Activated T-cell treated with anti-CD3 and anti-CD28 coated beads, Interleukin-2, amount 50 U/mL, for 72 hours (primary cell): ENCODE data around the gene GSE1. TPM values are rescaled to one million over a fixed set of nuclear protein-coding genes. Genes with fewer than 3 reads are reported as not detected.
A peak's percentile ranks its signal among the peaks of the same experiment; 100 is the strongest.

Experiments
- ATAC-seq, 2 donors: fragments of 150-1000 bp; cut with Tn5 transposase; replicated peaks in 1 of 2; 2 replicates each; pipeline ENCODE4 v1.10.0; 2021; ENCODE audit warnings: moderate library complexity in 2 of 2, mild to moderate bottlenecking in 1 of 2
- DNase-seq, 2 donors: peaks; one replicate each; pipeline ENCODE4 v3.0.0; 2021 to 2022; ENCODE audit warnings: mixed read lengths in 1 of 2
- H3K27ac Mint-ChIP-seq: one replicate; pipeline ENCODE4 v1.8.0; 2022; ENCODE audit warnings: mild to moderate bottlenecking, moderate library complexity, mixed read lengths
- H3K27me3 Mint-ChIP-seq: one replicate; pipeline ENCODE4 v1.8.0; 2022; ENCODE audit warnings: low read depth, mixed read lengths
- H3K36me3 Mint-ChIP-seq, 2 donors: one replicate each; pipeline ENCODE4 v1.8.0; 2022; ENCODE audit warnings: mixed read lengths in 2 of 2, mild to moderate bottlenecking in 1 of 2; ENCODE audit not compliant: insufficient read depth in 2 of 2
- H3K4me1 Mint-ChIP-seq: one replicate; pipeline ENCODE4 v1.8.0; 2022; ENCODE audit warnings: low read depth, mixed read lengths
- H3K4me3 Mint-ChIP-seq, 2 donors: one replicate each; pipeline ENCODE4 v1.8.0; 2022; ENCODE audit warnings: mild to moderate bottlenecking in 2 of 2, mixed read lengths in 2 of 2, moderate library complexity in 2 of 2
- H3K9me3 Mint-ChIP-seq, 2 donors: one replicate each; pipeline ENCODE4 v1.8.0; 2022; ENCODE audit warnings: mixed read lengths in 2 of 2
- total RNA-seq, 2 donors: library from RNA; stranded (reverse); gene quantifications; one replicate each; pipeline ENCODE4 v1.2.3, GENCODE V29; 2022

GSE1 gene
- total RNA-seq, 2 donors from 2014 or later: 26.7 to 30.9 TPM

- Mint-ChIP-seq H3K9me3 (no peaks in the 10 kb centered on the region), H3K4me3 (peak overlapping the region; percentile 73 to 74), H3K27ac (peak overlapping the region; percentile 26), H3K4me1 (peaks cover 51% of the 10 kb centered on the region), H3K36me3 (peaks cover 7 to 8% of the 10 kb centered on the region in 2 donors), H3K27me3 (no peaks in the 10 kb centered on the region)
- ATAC-seq (peak; percentile 61 to 67), DNase-seq (peak in 1 of 2 donors; percentile 46)
Measured at GRCh38 chr16:85570213-85570734, 42.8 kb upstream of the GSE1 start.

DNA sequence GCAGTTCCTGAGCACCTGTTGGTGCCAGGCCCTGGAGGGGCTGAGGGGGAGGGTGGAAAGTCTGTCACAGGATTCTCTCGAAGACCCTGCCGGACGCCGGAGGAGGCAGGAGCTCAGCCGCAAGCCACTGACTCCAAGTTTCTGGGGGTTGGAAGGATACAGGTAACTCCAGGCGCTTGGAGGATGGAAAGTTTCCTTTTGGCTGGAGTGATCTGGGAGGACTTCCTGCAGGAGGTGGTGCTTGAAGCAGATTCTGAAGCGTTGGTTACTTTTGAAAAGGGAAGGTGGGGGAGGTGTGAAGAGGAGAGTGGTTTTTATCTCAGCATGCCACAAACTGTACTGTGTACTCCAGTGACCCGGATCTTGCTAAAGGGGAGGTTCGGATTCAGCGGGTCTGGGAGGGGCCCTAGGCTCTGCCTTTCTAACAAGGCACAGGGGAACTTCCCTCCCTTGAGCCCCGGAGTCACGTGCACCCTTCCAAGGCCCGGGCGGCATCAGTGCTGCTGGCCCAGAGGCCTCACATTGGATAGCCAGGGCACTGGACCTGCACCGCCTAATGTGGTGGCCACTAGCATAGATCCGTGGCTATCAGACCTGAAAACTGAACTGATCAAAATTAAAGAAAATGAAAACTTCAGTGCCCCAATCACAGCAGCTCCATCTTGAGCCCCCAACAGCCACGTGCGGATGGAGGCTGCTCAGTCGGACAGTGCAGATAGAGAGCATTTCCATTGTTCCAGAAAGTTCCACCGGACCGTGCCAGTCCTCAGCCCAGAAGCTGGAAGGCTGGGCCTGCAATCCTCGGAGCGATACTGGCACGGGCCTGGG is 42.2 kb upstream of the GSE1 start:
- H3K27me3 Mint-ChIP-seq: no peaks in the 10 kb centered on the region
- peak overlapping the region; percentile 73 to 74 for H3K4me3 Mint-ChIP-seq
- DNase-seq: peak in 1 of 2 donors; percentile 18
- peaks cover 51% of the 10 kb centered on the region for H3K4me1 Mint-ChIP-seq
- ATAC-seq: peak; percentile 51 to 60
- peak overlapping the region; percentile 43 for H3K27ac Mint-ChIP-seq
- no peaks in the 10 kb centered on the region for H3K9me3 Mint-ChIP-seq
- H3K36me3 Mint-ChIP-seq: peaks cover 7 to 8% of the 10 kb centered on the region in 2 donors

- no peak for DNase-seq
- H3K4me3 Mint-ChIP-seq: peak overlapping the region; percentile 73 to 74
- no peak for ATAC-seq
Measured at GRCh38 chr16:85571563-85571812, 41.6 kb upstream of the GSE1 start.

DNA sequence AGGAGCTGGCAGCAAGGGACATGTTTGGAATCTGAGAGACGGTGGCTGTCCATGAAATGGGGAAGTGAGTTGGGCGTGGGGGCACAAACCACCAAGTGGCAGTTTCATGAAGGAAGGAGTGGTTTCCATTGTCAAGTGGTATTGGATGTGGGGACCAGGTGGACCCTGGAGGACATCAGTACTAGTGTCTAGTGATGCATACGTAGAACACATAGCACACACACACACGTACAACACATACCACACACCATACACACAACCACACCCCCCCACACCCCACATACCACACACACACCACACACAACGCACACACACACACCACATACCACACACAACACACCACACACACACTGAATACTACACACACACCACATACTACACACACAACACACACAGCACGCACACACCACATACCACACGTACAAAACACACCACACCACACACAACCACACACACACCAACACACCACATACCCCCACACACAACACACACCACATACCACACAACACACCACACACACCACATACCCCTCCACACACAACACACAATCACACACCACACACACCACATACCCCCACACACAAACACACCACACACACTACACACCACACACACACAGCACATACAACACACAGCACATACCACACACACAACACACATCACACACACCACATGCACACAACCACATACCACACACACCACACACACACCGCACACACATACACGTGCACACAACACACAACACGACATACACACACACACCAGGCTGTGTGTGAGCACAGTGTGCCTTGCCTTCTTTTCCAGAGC is 41.1 kb upstream of the GSE1 start:
- no peak for DNase-seq
- no peaks in the 10 kb centered on the region for H3K27me3 Mint-ChIP-seq
- H3K36me3 Mint-ChIP-seq: peaks cover 7 to 8% of the 10 kb centered on the region in 2 donors
- peaks cover 50% of the 10 kb centered on the region for H3K4me1 Mint-ChIP-seq
- no peak overlapping the region for H3K27ac Mint-ChIP-seq
- H3K9me3 Mint-ChIP-seq: no peaks in the 10 kb centered on the region
- peak overlapping the region in 1 of 2 donors; percentile 24 for H3K4me3 Mint-ChIP-seq
- ATAC-seq: no peak

More at GRCh38 chr16:85571563-85571812, 41.6 kb upstream of the GSE1 start:
- Mint-ChIP-seq H3K4me1 (peaks cover 51% of the 10 kb centered on the region), H3K27me3 (no peaks in the 10 kb centered on the region), H3K36me3 (peaks cover 7 to 8% of the 10 kb centered on the region in 2 donors), H3K27ac (no peak overlapping the region), H3K9me3 (no peaks in the 10 kb centered on the region)

DNA sequence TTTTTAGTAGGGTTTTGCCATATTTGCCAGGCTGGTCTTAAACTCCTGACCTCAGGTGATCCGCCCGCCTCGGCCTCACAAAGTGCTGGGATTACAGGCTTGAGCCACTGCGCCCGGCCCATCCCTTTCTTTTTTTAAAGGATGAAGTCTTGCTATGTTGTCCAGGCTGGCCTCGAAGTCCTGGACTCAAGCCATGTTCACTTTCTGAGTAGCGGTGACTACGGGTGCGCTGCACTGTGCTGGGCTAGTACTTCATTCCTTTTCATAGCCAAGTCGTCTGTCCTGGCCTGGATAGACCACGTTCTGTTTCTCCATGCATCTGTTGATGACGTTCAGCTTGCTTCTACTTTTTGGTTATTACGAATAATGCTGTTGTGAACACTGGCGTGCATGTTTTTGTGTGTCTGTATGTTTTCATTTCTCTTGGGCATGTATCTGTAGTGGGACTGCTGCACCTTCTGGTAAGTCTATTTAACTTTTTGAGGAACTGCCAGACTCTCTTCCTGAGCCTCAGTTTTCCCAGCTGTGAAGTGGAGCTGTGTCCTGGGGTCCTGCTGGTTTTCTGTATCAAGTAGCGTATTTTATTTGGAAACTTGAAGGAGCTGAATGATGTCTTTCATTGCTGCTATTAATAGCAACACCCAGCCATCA is 40.0 kb upstream of the GSE1 start:
- DNase-seq: no peak
- Mint-ChIP-seq H3K4me1 (peaks cover 38% of the 10 kb centered on the region), H3K4me3 (no peak overlapping the region), H3K36me3 (peaks cover 7% of the 10 kb centered on the region in 2 donors), H3K27me3 (no peaks in the 10 kb centered on the region), H3K9me3 (no peaks in the 10 kb centered on the region), H3K27ac (no peak overlapping the region)
- no peak for ATAC-seq

DNA sequence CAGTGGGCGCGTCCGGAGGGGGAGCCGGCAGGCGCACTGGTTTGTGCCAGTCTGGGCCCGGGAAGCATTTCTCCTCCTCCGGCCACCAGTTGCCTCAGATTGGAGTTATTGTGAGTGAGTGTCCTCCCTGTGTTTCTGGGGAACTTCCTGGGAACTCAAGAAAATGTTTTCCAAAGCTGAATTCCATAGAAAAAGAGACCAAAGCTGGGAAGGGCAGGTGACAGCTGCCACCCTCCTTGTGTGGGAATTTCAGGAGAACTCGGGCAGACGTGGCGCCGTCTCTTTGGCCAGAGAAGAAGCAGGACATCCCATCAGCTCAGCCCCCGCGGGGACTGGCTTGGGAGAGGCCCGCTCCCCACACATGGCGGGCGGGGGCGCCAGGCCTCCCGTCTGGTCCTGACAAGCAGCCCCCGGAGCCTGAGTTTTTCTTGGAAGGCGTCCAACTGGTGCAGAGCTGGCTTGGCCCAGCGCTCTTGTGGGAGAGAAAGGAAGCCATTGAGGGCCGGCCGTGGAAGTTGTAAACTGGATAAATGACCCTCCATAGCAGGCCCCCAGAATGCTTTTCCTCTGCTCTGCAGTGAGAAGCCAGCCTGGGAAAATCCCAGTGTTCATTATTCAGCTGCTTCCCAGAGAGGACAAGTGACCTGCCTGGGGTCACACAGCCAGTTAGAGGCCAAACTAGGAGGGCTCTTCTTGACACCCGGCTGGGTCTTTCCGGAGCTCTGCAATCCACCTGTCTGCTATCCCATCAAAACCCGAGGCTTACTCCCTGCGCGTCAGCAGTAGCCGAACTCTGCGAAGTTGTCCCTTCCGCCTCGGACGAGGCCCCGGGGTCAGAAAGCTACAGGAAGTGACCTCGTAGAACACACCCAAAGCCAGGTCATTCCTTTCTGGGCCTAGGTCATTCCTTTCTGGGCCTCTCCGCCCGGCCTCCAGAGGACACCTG is 39.2 kb upstream of the GSE1 start:
- ATAC-seq (no peak), DNase-seq (no peak)
- no peak overlapping the region for H3K27ac Mint-ChIP-seq
- H3K36me3 Mint-ChIP-seq: peaks cover 5 to 7% of the 10 kb centered on the region in 2 donors
- H3K27me3 Mint-ChIP-seq: no peaks in the 10 kb centered on the region
- H3K4me3 Mint-ChIP-seq: no peak overlapping the region
- peaks cover 43% of the 10 kb centered on the region for H3K4me1 Mint-ChIP-seq
- no peaks in the 10 kb centered on the region for H3K9me3 Mint-ChIP-seq

DNA sequence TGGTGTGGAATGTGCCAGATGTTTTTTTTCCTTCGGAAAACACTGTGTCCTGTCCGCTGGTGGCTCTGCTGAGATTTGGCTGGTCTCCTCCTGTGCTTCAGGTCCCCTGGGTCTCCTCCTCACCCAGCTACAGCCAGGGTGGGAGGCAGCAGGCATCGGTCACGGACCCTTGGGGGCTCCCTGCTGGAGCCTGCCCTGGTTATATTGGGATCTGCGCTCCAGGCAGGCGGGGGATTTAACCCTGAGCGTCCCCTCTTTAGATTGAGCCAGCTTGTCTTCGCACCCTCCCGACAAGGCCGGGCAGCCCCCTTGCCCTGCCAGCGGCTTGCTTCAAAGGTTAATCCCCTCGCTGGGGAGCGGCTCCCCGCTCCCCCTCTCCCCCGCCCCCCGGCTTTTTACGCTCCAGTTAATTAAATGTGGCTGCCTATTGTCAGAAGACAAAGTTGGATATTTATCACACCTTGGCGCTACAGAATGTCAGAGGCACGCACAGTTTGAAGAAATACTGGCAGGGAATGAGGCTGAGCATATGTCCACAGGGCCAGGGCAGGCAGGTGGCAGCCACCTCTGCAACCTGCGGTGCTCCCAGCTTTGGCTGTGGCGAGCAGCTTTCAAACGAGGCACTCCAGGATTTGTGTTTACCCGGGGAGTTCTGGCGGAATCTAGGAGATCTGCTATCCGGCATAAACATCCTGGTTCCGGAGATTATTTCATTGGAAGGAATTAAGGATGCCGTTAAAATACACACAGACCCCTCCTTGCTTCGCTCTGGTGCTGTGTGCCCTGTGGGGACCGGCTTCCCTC is 38.2 kb upstream of the GSE1 start:
- H3K27ac Mint-ChIP-seq: no peak overlapping the region
- ATAC-seq: no peak

GRCh38 chr16:85575920-85576319 is 37.2 kb upstream of the GSE1 start:
- Mint-ChIP-seq H3K36me3 (peaks cover 1 to 4% of the 10 kb centered on the region in 2 donors), H3K27me3 (no peaks in the 10 kb centered on the region), H3K9me3 (no peaks in the 10 kb centered on the region), H3K27ac (no peak overlapping the region), H3K4me3 (no peak overlapping the region), H3K4me1 (peaks cover 37% of the 10 kb centered on the region)
- DNase-seq (no peak), ATAC-seq (no peak)

More for the DNA sequence above, 38.2 kb upstream of the GSE1 start:
- H3K36me3 Mint-ChIP-seq: peaks cover 1 to 4% of the 10 kb centered on the region in 2 donors
- no peaks in the 10 kb centered on the region for H3K9me3 Mint-ChIP-seq
- no peak overlapping the region for H3K4me3 Mint-ChIP-seq
- H3K27me3 Mint-ChIP-seq: no peaks in the 10 kb centered on the region
- no peak for DNase-seq
- peaks cover 43% of the 10 kb centered on the region for H3K4me1 Mint-ChIP-seq

GRCh38 chr16:85576944-85577343 is 36.2 kb upstream of the GSE1 start:
- H3K27ac Mint-ChIP-seq: no peak overlapping the region
- no peak for DNase-seq
- H3K4me1 Mint-ChIP-seq: peaks cover 27% of the 10 kb centered on the region
- no peaks in the 10 kb centered on the region for H3K27me3 Mint-ChIP-seq
- no peak overlapping the region for H3K4me3 Mint-ChIP-seq
- ATAC-seq: no peak
- H3K9me3 Mint-ChIP-seq: no peaks in the 10 kb centered on the region
- H3K36me3 Mint-ChIP-seq: peaks cover 1 to 4% of the 10 kb centered on the region in 2 donors

- no peak for ATAC-seq
- no peaks in the 10 kb centered on the region for H3K27me3 Mint-ChIP-seq
- peaks cover 20% of the 10 kb centered on the region for H3K4me1 Mint-ChIP-seq
Measured at GRCh38 chr16:85577899-85578598, 35.1 kb upstream of the GSE1 start.

GRCh38 chr16:85578599-85578948 is 34.5 kb upstream of the GSE1 start:
- Mint-ChIP-seq H3K36me3 (no peaks in the 10 kb centered on the region), H3K27me3 (no peaks in the 10 kb centered on the region), H3K4me1 (peaks cover 25% of the 10 kb centered on the region), H3K9me3 (no peaks in the 10 kb centered on the region), H3K27ac (no peak overlapping the region), H3K4me3 (no peak overlapping the region)
- no peak for DNase-seq
- no peak for ATAC-seq

More at GRCh38 chr16:85577899-85578598, 35.1 kb upstream of the GSE1 start:
- no peak for DNase-seq
- no peaks in the 10 kb centered on the region for H3K36me3 Mint-ChIP-seq
- H3K4me3 Mint-ChIP-seq: no peak overlapping the region
- no peaks in the 10 kb centered on the region for H3K9me3 Mint-ChIP-seq
- no peak overlapping the region for H3K27ac Mint-ChIP-seq
